ENCODE data around the gene AKAP6. TPM values are rescaled to one million over a fixed set of nuclear protein-coding genes. Genes with fewer than 3 reads are reported as not detected.
A peak's percentile ranks its signal among the peaks of the same experiment; 100 is the strongest.

The AKAP6 gene
- total RNA-seq, 1 experiment from 2014 or later = 2.8 TPM

GRCh38 chr14:32378284-32378683, 49.2 kb downstream of the AKAP6 start:
- TF ChIP-seq CTCF (IDR thresholded peaks at IDR 0.05; ENCODE audit: unreplicated experiment) = no peak
- H3K4me3 Mint-ChIP-seq (ENCODE audit: low read depth, unreplicated experiment) = no peak overlapping the region
- H3K36me3 Mint-ChIP-seq (ENCODE audit: insufficient read depth, unreplicated experiment) = no peaks in the 10 kb centered on the region
- no peak overlapping the region for H3K27ac Mint-ChIP-seq (ENCODE audit: unreplicated experiment)
- intact Hi-C loops (cut with micrococcal nuclease; ENCODE audit: unreplicated experiment) = loop anchor here (10.0 kb wide), 1 partner anchor 303 kb away; the partner anchor contains the start of gene ARHGAP5
- BruUV-seq (replicated peaks) = no TSS peak
- H3K9me3 Mint-ChIP-seq (ENCODE audit: low read depth, unreplicated experiment) = no peaks in the 10 kb centered on the region
- CTCF ChIA-PET = interaction anchor here (0.7 kb wide), 2 partner anchors 181 to 804 kb away, joined by 4 to 5 read pairs; no protein-coding TSS in a partner anchor
- no peak for DNase-seq
- no peaks in the 10 kb centered on the region for H3K27me3 Mint-ChIP-seq (ENCODE audit: unreplicated experiment)
- H3K4me1 Mint-ChIP-seq (ENCODE audit: low read depth, unreplicated experiment) = peaks cover 32% of the 10 kb centered on the region

GRCh38 chr14:32379447-32379846, 50.3 kb downstream of the AKAP6 start:
- Mint-ChIP-seq H3K4me1 (ENCODE audit: low read depth, unreplicated experiment) (peaks cover 38% of the 10 kb centered on the region), H3K27me3 (ENCODE audit: unreplicated experiment) (no peaks in the 10 kb centered on the region), H3K27ac (ENCODE audit: unreplicated experiment) (no peak overlapping the region), H3K36me3 (ENCODE audit: insufficient read depth, unreplicated experiment) (no peaks in the 10 kb centered on the region), H3K4me3 (ENCODE audit: low read depth, unreplicated experiment) (no peak overlapping the region), H3K9me3 (ENCODE audit: low read depth, unreplicated experiment) (no peaks in the 10 kb centered on the region)
- no TSS peak for BruUV-seq (replicated peaks)
- no peak for DNase-seq
- no peak for TF ChIP-seq CTCF (IDR thresholded peaks at IDR 0.05; ENCODE audit: unreplicated experiment)
- CTCF ChIA-PET = no interaction called here
- intact Hi-C loops (cut with micrococcal nuclease; ENCODE audit: unreplicated experiment) = loop anchor here (10.0 kb wide), 1 partner anchor 305 kb away; the partner anchor contains the start of gene ARHGAP5

- Mint-ChIP-seq H3K4me1 (ENCODE audit: low read depth, unreplicated experiment) (peaks cover 45% of the 10 kb centered on the region), H3K36me3 (ENCODE audit: insufficient read depth, unreplicated experiment) (no peaks in the 10 kb centered on the region), H3K27ac (ENCODE audit: unreplicated experiment) (no peak overlapping the region), H3K27me3 (ENCODE audit: unreplicated experiment) (no peaks in the 10 kb centered on the region), H3K9me3 (ENCODE audit: low read depth, unreplicated experiment) (no peaks in the 10 kb centered on the region), H3K4me3 (ENCODE audit: low read depth, unreplicated experiment) (no peak overlapping the region)
- DNase-seq = no peak
- intact Hi-C loops (cut with micrococcal nuclease; ENCODE audit: unreplicated experiment) = loop anchor here (1.0 to 10.0 kb wide), 3 partner anchors 123 to 867 kb away; no protein-coding TSS in a partner anchor
- no peak for TF ChIP-seq CTCF (IDR thresholded peaks at IDR 0.05; ENCODE audit: unreplicated experiment)
- BruUV-seq (replicated peaks) = no TSS peak
- CTCF ChIA-PET = interaction anchor here (1.2 to 1.9 kb wide), 4 partner anchors 10 to 447 kb away, joined by 3 to 10 read pairs (median 6); no protein-coding TSS in a partner anchor
Observed at GRCh38 chr14:32381869-32382268, 52.8 kb downstream of the AKAP6 start.

- no TSS peak for BruUV-seq (replicated peaks)
Observed at GRCh38 chr14:32382704-32383103, 53.6 kb downstream of the AKAP6 start.

More at GRCh38 chr14:32382704-32383103, 53.6 kb downstream of the AKAP6 start:
- H3K27ac Mint-ChIP-seq (ENCODE audit: unreplicated experiment) = no peak overlapping the region
- CTCF ChIA-PET = interaction anchor here (0.5 to 1.9 kb wide), 9 partner anchors 11 to 962 kb away, joined by 3 to 10 read pairs (median 5); partner anchors contain the start of gene HEATR5A
- H3K4me3 Mint-ChIP-seq (ENCODE audit: low read depth, unreplicated experiment) = no peak overlapping the region
- peak; percentile 61 for DNase-seq
- H3K27me3 Mint-ChIP-seq (ENCODE audit: unreplicated experiment) = no peaks in the 10 kb centered on the region
- TF ChIP-seq CTCF (IDR thresholded peaks at IDR 0.05; ENCODE audit: unreplicated experiment) = peak; percentile 46
- intact Hi-C loops (cut with micrococcal nuclease; ENCODE audit: unreplicated experiment) = loop anchor here (1.0 to 10.0 kb wide), 4 partner anchors 87 to 868 kb away; no protein-coding TSS in a partner anchor
- no peaks in the 10 kb centered on the region for H3K9me3 Mint-ChIP-seq (ENCODE audit: low read depth, unreplicated experiment)
- H3K4me1 Mint-ChIP-seq (ENCODE audit: low read depth, unreplicated experiment) = peaks cover 45% of the 10 kb centered on the region
- H3K36me3 Mint-ChIP-seq (ENCODE audit: insufficient read depth, unreplicated experiment) = no peaks in the 10 kb centered on the region
